GM10266 (cell line): ENCODE results near the gene LBR.

Source experiments
- DNase-seq: peaks from one replicate; pipeline ENCODE4 v3.0.0; 2012; ENCODE audit errors: extremely low spot score
- CTCF ChIP-seq: IDR thresholded peaks from 2 replicates; pipeline ENCODE4 v1.5.1; 2012; ENCODE audit warnings: mild to moderate bottlenecking, low read depth; ENCODE audit not compliant: control insufficient read depth, insufficient read depth; ENCODE audit errors: missing control alignments

The LBR gene

DNA sequence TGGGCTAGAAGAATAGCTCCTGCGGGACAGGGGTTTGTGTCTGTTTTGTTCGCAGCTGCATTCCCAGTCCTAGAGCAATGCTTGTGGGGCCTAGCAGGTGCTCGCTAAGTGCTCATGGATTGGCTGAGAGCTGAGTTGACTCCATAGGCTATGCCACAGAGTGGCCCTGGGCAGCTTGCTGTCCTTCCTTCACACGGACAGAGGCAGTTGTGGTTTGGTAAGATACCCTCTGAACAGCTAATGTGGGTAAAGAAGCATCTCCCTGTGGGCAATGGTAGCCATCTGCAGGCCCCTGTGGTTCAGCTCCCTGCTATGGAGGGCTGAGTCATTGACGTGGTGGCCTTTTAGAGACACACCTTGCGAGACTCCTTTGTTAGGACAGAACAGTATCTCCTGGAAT is 23.5 kb upstream of the LBR start:
- TF ChIP-seq CTCF: no peak
- DNase-seq: no peak

DNA sequence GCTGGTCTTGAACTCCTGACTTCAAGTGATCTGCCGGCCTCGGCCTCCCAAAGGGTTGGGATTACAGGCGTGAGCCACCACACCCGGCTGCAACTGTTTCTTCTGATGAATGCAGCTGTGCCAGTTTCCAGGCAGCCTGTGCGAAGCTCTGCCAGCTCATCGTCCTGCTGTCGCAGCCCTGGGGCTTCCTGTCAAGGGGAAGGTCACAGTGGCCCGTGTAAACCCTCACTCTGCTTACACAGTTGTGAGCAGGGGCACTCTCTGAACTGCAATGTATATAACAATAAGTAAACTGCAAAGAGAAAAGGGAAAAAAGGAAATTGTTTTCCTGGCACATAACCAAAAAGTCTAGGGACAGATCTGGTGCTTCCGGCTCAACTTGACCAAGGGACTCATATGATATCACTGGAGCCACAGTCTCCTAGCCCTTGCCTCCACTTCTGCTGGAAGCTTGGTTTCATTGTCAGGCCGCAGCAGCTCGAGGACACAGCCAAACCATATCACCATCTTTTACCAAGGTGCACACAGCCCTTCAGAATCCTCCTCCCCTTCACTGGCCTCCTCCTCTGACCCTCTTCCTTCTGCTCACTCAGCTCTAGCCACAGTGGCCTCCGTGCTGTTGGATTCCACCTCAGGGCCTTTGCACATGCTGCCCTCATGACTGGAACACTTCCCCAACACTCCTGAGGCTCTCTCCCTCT is 22.8 kb upstream of the LBR start:
- DNase-seq: no peak
- no peak for TF ChIP-seq CTCF

DNA sequence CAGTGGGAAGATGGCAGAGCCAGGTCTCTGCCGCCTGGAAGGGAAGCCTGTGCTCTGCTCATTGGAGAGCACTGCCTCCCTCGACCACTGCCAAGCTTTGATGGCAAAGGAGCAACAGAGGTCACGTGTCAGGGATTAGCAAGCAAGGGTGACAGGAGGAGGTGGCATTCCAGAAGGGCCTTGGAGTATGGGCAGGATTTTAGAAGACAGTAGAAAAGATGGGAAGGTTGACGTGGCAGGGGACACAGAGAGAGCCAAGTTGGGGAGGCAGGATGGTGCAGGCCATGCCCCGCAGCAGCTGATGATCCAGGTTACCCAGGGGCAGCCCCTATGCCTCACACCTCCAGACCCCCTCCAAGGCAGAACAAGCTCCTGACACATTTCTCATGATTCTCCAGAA is 21.9 kb upstream of the LBR start:
- DNase-seq: no peak
- no peak for TF ChIP-seq CTCF

- no peak for TF ChIP-seq CTCF
- DNase-seq: no peak
These were observed 21.4 kb upstream of the LBR start for GRCh38 chr1:225449261-225449660.

GRCh38 chr1:225448146-225448805 is 20.4 kb upstream of the LBR start:
- no peak for TF ChIP-seq CTCF
- DNase-seq: no peak

DNA sequence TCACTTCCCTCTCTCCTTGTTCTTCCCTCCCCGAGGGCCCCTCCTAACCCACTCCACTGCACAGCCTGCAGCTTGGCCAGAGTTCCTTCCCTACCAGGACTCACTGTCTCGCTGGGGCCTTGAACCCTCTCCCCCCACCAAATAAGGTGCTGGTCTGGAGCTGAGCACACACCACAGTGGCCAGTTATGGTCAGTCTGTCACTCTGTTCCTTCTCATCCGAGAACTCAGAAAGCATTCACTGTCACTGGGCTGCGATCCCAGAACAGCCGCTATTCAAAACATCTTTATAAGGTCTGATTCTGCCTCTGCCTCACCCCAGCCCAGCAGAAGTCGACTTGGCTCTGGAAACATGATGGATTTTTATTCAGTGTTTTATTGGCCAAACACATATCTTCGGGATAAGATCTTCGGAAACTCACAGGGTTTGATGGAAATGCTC is 19.8 kb upstream of the LBR start:
- no peak for DNase-seq
- TF ChIP-seq CTCF: no peak

DNA sequence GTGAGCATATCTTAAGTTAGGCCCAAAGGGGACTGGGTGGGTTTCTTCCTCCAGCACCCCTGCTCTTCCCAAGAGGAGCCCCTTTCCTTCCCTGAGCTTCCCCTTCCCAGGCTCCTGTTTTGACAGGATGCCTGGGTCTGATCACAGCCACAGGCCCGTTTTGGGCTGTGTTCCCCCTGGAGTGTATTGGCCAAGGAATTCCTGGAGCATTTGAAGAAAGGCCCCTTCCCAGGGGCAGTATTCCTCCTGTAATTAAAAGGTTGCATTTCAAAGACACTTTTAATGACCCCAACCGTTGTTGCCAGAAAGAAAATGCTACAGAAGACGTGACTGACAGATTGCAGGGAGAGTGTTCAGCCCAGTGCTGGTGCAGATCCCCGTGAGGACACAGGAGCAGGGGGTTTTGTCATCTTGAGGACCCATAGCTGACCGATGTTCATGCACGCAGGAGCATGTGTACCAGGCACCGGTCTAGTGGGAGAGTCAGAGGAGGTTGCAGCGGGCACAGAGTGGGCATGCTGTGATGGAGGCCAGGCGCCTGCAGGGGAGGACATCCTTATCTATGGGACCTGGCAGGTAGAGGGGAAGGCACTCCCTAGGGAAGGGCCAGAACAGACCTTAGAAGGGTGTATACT is 19.3 kb upstream of the LBR start:
- DNase-seq: no peak
- TF ChIP-seq CTCF: no peak
